CD14-positive monocyte (primary cell): ENCODE results near the gene GLP1R. TPM values are rescaled to one million over a fixed set of nuclear protein-coding genes. Genes with fewer than 3 reads are reported as not detected.

Source experiments
- DNase-seq, 3 donors: peaks; one replicate each; pipeline ENCODE4 v3.0.0-alpha.2; 2011 to 2022
- H2AFZ ChIP-seq: 2 replicates; pipeline ENCODE4 v1.6.0; 2012; ENCODE audit warnings: mild to moderate bottlenecking, low read depth, low read length, inconsistent platforms; ENCODE audit not compliant: insufficient read depth, poor library complexity, severe bottlenecking
- H3K27ac ChIP-seq, 2 donors: 1 replicate in 1 of 2; 2 replicates in 1 of 2; pipeline ENCODE4 v1.5.1; 2012 to 2013; ENCODE audit warnings: low read length in 2 of 2, control low read depth in 1 of 2, inconsistent platforms in 1 of 2, low read depth in 1 of 2, mild to moderate bottlenecking in 1 of 2
- H3K27me3 ChIP-seq, 2 donors: one replicate each; pipeline versions ENCODE4 v1.6.0 to v1.6.1; 2011 to 2013; ENCODE audit warnings: low read length in 2 of 2; ENCODE audit not compliant: control insufficient read depth in 2 of 2, insufficient read depth in 2 of 2
- H3K36me3 ChIP-seq, 2 donors: replicated peaks in 1 of 2; 1 replicate in 1 of 2; 2 replicates in 1 of 2; pipeline versions ENCODE4 v1.5.1 to v1.6.1; 2012 to 2013; ENCODE audit warnings: low read length in 2 of 2, control low read depth in 1 of 2, inconsistent platforms in 1 of 2, mild to moderate bottlenecking in 1 of 2; ENCODE audit not compliant: insufficient read depth in 2 of 2, control insufficient read depth in 1 of 2
- H3K4me1 ChIP-seq, 2 donors: 1 replicate in 1 of 2; 2 replicates in 1 of 2; pipeline versions ENCODE4 v1.5.1 to v1.6.1; 2012 to 2013; ENCODE audit warnings: low read length in 2 of 2, control low read depth in 1 of 2, inconsistent platforms in 1 of 2, mild to moderate bottlenecking in 1 of 2, moderate library complexity in 1 of 2; ENCODE audit not compliant: insufficient read depth in 2 of 2, control insufficient read depth in 1 of 2
- H3K4me2 ChIP-seq: replicated peaks from 2 replicates; pipeline ENCODE3; 2012; ENCODE audit warnings: low read length, moderate library complexity, mild to moderate bottlenecking; ENCODE audit not compliant: poor library complexity, severe bottlenecking; ENCODE audit errors: extremely low read depth
- H3K4me3 ChIP-seq, 3 experiments: fragments of 200-600 bp in 1 of 3; sonication (generic) in 1 of 3; replicated peaks in 1 of 3; 1 replicate in 2 of 3; 2 replicates in 1 of 3; pipeline ENCODE4 v1.5.1; 2011 to 2013; ENCODE audit warnings: low read length in 3 of 3, mild to moderate bottlenecking in 3 of 3, control low read depth in 2 of 3, low read depth in 2 of 3, inconsistent platforms in 1 of 3, moderate library complexity in 1 of 3
- H3K79me2 ChIP-seq: 2 replicates; pipeline ENCODE4 v1.6.0; 2012; ENCODE audit warnings: mild to moderate bottlenecking, control low read depth, inconsistent platforms, low read length, moderate library complexity; ENCODE audit not compliant: insufficient read depth
- H3K9ac ChIP-seq: 2 replicates; pipeline ENCODE4 v1.6.0; 2017; ENCODE audit warnings: low read length, mild to moderate bottlenecking; ENCODE audit not compliant: insufficient read depth, poor library complexity, severe bottlenecking
- H3K9me3 ChIP-seq, 2 donors: replicated peaks in 1 of 2; 1 replicate in 1 of 2; 2 replicates in 1 of 2; pipeline versions ENCODE4 v1.5.1 to v1.6.1; 2012 to 2013; ENCODE audit warnings: low read length in 2 of 2, control low read depth in 1 of 2; ENCODE audit not compliant: control insufficient read depth in 1 of 2, insufficient read depth in 1 of 2
- H4K20me1 ChIP-seq: 2 replicates; pipeline ENCODE4 v1.6.0; 2012; ENCODE audit warnings: mild to moderate bottlenecking, low read length, control low read depth, moderate library complexity; ENCODE audit not compliant: insufficient read depth
- H3K27ac Mint-ChIP-seq, 7 donors: one replicate each; pipeline ENCODE4 v1.8.0; 2020; ENCODE audit warnings: mild to moderate bottlenecking in 7 of 7, mixed read lengths in 7 of 7, moderate library complexity in 6 of 7, inconsistent platforms in 2 of 7
- H3K27me3 Mint-ChIP-seq, 3 donors: one replicate each; pipeline ENCODE4 v1.8.0; 2021 to 2022; ENCODE audit warnings: low read depth in 3 of 3, mild to moderate bottlenecking in 3 of 3, mixed read lengths in 3 of 3, moderate library complexity in 3 of 3, inconsistent platforms in 1 of 3
- H3K36me3 Mint-ChIP-seq, 2 donors: one replicate each; pipeline ENCODE4 v1.8.0; 2020; ENCODE audit warnings: mixed read lengths in 2 of 2, inconsistent platforms in 1 of 2, mild to moderate bottlenecking in 1 of 2
- H3K4me1 Mint-ChIP-seq: one replicate; pipeline ENCODE4 v1.8.0; 2020; ENCODE audit warnings: mild to moderate bottlenecking, mixed read lengths
- H3K4me3 Mint-ChIP-seq, 2 donors: one replicate each; pipeline ENCODE4 v1.8.0; 2020; ENCODE audit warnings: mild to moderate bottlenecking in 2 of 2, mixed read lengths in 2 of 2, moderate library complexity in 1 of 2
- H3K9me3 Mint-ChIP-seq, 7 donors: one replicate each; pipeline ENCODE4 v1.8.0; 2020 to 2022; ENCODE audit warnings: mixed read lengths in 7 of 7, mild to moderate bottlenecking in 6 of 7, moderate library complexity in 6 of 7, inconsistent platforms in 2 of 7
- CTCF ChIP-seq: fragments of 200-600 bp; IDR thresholded peaks from one replicate; pipeline ENCODE4 v1.8.0; 2022; ENCODE audit warnings: antibody characterized with exemption, mild to moderate bottlenecking
- WGBS: methylation state at CpG from one replicate; pipeline ENCODE4 v1.1.5; 2013; ENCODE audit warnings: missing lambda C conversion rate; ENCODE audit not compliant: insufficient coverage; 5-methylcytosine and 5-hydroxymethylcytosine counted together
- intact Hi-C, 2 donors: fragments of 100-400 bp; cut with micrococcal nuclease; formaldehyde crosslinking; loops; one replicate each; pipeline versions ENCODE4 v1.15.0 to v1.15.1; 2023
- polyA plus RNA-seq, 3 donors: library from polyadenylated mRNA; depleted of rRNA in 1 of 3; unstranded in 2 of 3; stranded (reverse) in 1 of 3; fragments of 300-500 nt in 2 of 3; fragments of >200 nt in 1 of 3; fragmentation: Illumina TruSeq in 2 of 3; gene quantifications; 1 replicate in 2 of 3; 2 replicates in 1 of 3; pipeline ENCODE4 v1.2.3, GENCODE V29; 2012 to 2021

Gene GLP1R
- polyA plus RNA-seq, 3 donors = not detected

GRCh38 chr6:39137245-39137644 is 88.7 kb downstream of the GLP1R start:
- DNase-seq = no peak
- peaks cover 5 to 14% (median 9%) of the 10 kb centered on the region in 3 donors for H3K27me3 Mint-ChIP-seq
- H3K79me2 ChIP-seq = no peaks in the 10 kb centered on the region

More at GRCh38 chr6:39137245-39137644, 88.7 kb downstream of the GLP1R start:
- intact Hi-C loops = no loop called here
- no peak overlapping the region for H2AFZ ChIP-seq
- H3K4me1 ChIP-seq = no peaks in the 10 kb centered on the region
- H3K27me3 ChIP-seq = peaks cover 0 to 2% of the 10 kb centered on the region in 2 donors
- no peaks in the 10 kb centered on the region for H3K36me3 ChIP-seq
- 17% methylated on average over 1 of the region's 2 CpGs for WGBS
- no peak overlapping the region for H3K4me3 Mint-ChIP-seq
- no peaks in the 10 kb centered on the region for H3K9me3 ChIP-seq
- H3K27ac ChIP-seq = no peak overlapping the region
- no peaks in the 10 kb centered on the region for H4K20me1 ChIP-seq
- H3K4me3 ChIP-seq = no peak overlapping the region
- no peak overlapping the region for H3K27ac Mint-ChIP-seq
- no peak overlapping the region for H3K9ac ChIP-seq
- peaks cover 0 to 11% (median 1%) of the 10 kb centered on the region in 7 donors for H3K9me3 Mint-ChIP-seq
- no peak overlapping the region for H3K4me2 ChIP-seq
- no peak for TF ChIP-seq CTCF
- no peaks in the 10 kb centered on the region for H3K36me3 Mint-ChIP-seq
- no peaks in the 10 kb centered on the region for H3K4me1 Mint-ChIP-seq

Other genes starting within 250 kb of the GLP1R start
- gene SAYSD1, start 66.4 kb downstream of the GLP1R start, polyA plus RNA-seq = 10 to 100 TPM in 2 of 3 donors, 1 to 10 TPM in 1; 4.3 to 15.5 (median 12.0) TPM
- under 1 TPM in 1 of 3 donors, not detected in 2; 0.09 TPM for gene KCNK5, start 180.7 kb downstream of the GLP1R start, polyA plus RNA-seq